SH-SY5Y (cell line): ENCODE results near the gene NLRC3.

ENCODE experiments used
- GATA2 ChIP-seq: IDR thresholded peaks from 2 replicates; pipeline ENCODE4 v1.6.1; 2011; ENCODE audit warnings: mild to moderate bottlenecking, low read depth, low read length
- GATA3 ChIP-seq: IDR thresholded peaks from 2 replicates; pipeline ENCODE4 v1.6.1; 2011; ENCODE audit warnings: low read depth, mild to moderate bottlenecking, low read length, moderate library complexity

DNA sequence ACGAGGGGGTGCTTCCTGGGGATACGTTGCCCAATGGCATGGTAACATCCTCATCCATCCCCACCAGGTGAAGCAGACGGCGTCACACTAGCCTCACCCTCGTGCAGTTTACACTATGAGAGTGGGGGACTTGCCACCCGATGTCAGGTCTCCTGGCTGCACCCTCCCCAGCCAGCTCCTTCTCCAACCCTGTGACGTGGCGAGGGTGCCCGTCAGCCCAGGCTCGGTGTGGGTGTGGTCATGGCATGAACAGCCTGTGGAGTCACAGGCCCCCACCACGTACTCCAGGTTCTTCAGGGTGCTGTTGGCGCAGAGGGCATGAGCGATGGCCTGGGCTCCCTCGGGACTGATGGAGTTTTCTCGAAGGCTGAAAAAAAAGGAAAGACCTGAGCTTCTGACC, 28.3 kb downstream of the NLRC3 start:
- TF ChIP-seq GATA2 (no peak), GATA3 (no peak)
